Raji (cell line): Measurements from ENCODE around the gene SH3PXD2A.

Source experiments
- POLR2A ChIP-seq: IDR thresholded peaks from 2 replicates; pipeline ENCODE4 v1.6.1; 2011; ENCODE audit warnings: low read depth, low read length, control low read depth; ENCODE audit not compliant: insufficient read depth

Gene SH3PXD2A

DNA sequence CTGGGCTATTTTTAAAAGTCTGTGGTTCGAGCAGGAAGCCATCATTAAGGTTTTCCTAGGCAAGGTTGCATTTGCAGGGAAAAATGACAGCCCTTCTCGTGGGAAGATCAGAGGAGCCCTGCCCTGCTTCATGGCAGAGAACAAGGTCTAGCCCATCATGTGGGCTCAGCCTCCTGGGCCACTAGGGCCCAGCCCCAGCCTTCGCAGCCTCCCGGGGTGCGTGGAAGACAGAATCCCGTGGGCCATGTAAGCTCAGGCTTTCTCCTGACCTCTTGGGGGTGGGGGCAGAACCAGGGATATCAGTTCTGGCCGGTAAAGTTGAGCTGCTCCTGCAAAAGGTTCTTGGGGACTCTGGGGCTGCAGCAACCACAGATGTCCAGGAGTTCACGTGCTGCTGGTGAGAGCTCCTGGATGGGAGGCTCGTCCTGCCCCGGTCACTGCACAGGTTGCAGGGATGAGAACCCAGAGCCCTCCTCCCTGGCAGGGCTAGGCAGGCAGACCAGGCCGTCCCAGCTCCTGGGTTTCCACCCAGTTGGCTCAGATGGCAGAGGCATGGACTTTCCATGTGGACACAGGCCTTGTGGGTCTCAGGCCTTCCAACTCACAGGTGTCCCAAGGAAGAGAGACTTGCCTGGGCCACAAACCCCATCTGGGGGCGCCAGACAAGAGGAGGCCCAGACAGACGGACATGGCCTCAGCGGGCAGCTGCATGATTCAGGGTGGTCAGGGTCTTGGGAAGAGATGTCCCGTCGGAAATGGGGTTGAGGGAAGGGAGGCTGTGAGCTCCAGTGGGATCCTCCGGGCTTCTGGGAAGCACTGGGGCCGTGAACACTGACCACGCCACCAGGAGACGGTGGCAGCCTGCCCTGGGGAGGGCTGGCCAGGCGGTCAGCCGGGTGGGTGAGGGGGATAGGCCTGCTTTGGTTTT, 235.7 kb downstream of the SH3PXD2A start:
- no peak for TF ChIP-seq POLR2A

DNA sequence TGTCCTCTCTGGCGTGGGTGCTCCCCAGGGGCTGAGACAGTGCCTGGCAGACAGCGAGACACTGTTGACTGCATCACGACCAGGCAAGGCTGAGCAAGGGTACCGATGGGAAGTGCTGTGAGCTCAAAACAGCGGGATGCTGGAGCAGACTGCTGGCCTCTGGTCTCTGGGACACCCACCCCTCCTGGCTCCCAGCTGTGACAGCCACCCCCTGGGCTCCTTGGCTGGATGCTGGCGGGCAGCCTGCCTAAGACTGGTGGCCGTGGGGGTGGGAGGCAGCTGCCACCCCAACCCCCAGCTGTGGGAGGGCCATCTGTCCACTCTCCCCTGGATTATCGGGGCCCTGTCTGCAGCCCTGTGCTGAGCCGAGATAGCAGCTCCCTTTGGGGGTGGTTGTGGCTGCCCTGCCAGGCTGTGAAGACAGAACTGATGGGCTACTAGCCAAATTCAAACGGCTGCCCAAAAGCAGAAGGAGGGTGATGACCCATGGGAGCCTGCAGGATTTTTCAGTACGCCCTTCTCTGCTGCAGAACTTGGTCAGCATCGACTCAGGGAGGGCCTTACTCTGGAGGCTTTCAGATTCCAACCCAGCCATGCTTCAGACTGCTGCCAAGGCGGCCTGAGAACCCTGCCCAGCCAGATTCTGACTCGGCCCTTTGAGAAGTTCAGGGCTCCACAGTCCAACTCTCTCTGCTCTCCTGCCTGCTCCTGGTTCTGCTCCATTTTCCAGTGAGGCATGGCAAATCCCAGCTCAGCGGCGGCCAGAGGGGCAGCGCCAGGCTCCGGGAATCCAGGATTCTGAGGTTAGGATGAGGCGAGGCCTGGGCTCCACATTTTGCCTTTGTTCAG, 236.6 kb downstream of the SH3PXD2A start:
- no peak for TF ChIP-seq POLR2A

DNA sequence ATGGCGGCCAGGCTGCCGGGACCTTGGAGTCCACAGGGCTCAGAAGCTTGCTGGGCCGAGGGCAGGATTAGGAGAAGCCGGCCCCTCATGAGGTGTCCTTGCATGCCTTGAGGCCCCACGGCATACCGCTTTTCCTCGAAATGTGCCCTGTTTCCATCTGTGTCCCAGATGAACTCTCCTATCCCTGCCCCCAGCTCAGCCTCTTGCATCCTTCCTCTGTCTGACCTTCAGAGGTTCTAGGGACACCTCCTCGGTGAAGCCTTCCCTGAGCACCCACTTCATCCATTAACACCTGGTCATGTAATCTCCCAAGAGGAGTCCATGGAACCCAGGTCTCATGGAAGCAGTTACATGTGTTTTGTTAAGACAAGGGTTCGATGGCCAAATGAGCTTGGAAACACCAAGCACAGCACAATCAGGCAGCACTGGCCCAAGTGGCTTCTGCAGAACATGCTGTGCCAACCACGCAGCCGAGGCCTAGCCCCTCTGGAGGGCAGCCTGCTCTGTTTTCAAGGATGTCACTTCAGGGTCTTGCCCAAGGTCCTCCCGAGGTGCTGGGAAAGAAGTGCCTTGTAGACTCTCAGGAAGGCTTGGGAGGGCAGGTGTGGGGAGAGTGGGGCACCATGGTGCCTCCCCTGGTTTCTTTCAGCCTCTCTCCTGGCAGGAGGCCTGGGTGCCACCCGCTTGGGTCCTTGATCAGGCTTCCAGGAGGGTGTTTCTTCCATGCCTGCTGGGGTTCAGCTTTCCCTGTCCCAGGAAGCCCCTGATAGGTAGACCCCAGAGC, 237.6 kb downstream of the SH3PXD2A start:
- no peak for TF ChIP-seq POLR2A

GRCh38 chr10:103616705-103617601, 238.4 kb downstream of the SH3PXD2A start:
- no peak for TF ChIP-seq POLR2A

DNA sequence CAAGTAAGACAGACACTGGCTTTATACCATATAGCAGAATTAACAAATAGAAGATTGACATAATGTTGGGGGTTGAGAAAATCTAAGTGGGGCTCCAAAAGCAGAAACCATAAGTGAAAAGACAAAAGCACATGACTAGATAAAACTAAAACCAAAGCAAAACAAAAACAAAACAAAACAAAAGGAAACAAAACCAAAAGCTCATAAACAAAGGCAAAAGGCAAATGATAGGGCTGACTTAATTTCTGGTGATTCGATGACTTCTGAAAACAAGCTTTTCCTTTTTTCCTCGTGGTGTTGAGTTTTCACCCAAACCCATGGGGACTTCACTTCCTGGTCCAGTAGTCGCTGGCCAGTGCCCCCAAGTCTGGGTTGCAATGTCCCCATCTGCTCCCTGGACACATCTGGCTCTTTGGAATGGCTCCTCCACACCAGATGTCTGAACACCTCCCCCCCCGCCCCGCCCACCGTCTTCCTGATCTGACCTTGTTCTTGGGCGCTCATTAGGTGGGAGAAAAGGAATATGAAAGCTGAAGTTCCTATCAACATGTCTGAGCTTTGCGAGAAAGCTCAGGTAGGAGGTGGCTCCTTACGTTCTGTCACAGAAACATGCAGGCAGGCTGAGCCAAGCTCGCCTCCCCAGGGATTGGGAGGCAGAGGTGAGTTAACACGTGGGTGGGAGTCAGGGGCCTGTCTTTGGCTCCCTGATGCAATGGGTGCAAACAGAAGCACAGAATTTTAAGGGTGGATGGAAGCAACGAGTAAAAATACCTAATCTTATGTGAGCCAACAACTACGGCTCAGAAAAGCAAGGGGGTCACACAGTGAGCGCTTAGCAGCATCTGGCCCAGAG, 240.8 kb downstream of the SH3PXD2A start:
- TF ChIP-seq POLR2A, result no peak

- no peak for TF ChIP-seq POLR2A
Observed at GRCh38 chr10:103613616-103614015, 241.8 kb downstream of the SH3PXD2A start.

DNA sequence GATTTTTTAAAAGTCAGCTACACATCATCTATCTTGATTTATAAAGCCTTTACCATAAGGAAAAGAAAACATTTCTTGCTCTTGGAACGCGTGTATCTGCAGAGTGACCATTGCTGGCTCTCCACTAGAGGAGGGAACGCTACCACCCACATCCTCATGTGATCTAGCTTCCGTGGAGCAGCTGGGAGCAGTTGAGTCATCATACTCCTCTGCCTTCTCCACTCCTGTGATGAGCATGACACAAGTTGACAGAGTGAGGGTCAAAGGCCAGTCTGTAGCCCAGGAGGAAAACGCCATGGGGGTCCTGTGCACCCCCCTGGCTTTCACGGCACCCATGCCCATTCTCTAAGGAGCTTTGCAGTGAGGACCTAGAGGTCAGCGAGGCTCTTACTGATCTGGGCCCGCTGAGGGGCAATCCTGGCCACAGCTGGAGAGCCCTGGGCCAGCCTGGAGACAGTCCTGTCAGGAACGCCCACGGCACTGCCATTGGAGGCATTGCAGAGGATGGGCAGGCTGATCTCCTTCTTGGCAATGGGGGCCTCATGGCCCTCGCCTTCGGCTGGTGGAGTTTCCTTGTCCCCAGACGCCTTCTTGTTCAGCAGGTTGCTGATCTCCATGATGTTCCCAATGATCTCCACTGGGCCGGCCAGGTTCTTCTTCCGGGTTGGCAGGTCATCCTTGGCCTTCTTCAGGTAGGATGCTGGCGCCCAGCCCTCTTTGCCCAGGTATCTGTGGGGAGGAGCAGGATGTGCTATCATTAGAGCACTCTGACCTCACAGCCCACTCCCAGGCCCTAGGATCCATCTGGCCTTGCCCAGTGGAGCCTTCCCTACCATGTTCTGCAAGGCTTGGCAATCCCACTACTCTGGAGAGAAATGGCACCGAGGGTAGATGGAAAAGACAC, 242.7 kb downstream of the SH3PXD2A start:
- TF ChIP-seq POLR2A, result no peak

GRCh38 chr10:103610921-103611511, 244.4 kb downstream of the SH3PXD2A start:
- TF ChIP-seq POLR2A, result no peak

GRCh38 chr10:103610083-103610472, 245.3 kb downstream of the SH3PXD2A start:
- TF ChIP-seq POLR2A, result no peak

GRCh38 chr10:103609231-103610082, 245.9 kb downstream of the SH3PXD2A start:
- no peak for TF ChIP-seq POLR2A
